C4-2B (cell line): ENCODE results near the gene KLK1.

ENCODE experiments used
- ZFX ChIP-seq: fragments of 450-650 bp; IDR thresholded peaks from 2 replicates; pipeline ENCODE4 v1.6.1; 2017
- TF ChIP-seq, protein P1 (sequence below): fragments of 450-650 bp; conservative IDR thresholded peaks from 2 replicates; pipeline ENCODE4 v1.5.1; 2017; ENCODE audit warnings: mild to moderate bottlenecking

DNA sequence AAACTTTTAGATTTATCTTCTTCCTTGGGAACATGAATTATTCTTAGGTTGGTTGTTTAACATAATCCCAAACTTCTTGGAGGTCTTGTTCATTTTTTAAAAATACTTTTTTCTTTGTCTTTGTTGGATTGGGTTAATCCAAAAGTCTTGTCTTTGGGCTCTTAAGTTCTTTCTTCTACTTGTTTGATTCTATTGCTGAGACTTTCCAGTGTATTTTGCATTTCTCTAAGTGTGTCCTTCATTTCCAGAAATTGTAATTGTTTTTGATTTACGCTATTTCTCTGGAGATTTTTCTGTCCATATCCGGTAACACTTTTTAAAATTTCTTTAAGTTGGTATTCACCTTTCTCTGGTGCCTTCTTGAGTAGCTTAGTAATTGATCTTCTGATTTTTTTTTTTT, 19.6 kb upstream of the KLK1 start:
- TF ChIP-seq ZFX, result no peak
- TF ChIP-seq, protein P1, sequence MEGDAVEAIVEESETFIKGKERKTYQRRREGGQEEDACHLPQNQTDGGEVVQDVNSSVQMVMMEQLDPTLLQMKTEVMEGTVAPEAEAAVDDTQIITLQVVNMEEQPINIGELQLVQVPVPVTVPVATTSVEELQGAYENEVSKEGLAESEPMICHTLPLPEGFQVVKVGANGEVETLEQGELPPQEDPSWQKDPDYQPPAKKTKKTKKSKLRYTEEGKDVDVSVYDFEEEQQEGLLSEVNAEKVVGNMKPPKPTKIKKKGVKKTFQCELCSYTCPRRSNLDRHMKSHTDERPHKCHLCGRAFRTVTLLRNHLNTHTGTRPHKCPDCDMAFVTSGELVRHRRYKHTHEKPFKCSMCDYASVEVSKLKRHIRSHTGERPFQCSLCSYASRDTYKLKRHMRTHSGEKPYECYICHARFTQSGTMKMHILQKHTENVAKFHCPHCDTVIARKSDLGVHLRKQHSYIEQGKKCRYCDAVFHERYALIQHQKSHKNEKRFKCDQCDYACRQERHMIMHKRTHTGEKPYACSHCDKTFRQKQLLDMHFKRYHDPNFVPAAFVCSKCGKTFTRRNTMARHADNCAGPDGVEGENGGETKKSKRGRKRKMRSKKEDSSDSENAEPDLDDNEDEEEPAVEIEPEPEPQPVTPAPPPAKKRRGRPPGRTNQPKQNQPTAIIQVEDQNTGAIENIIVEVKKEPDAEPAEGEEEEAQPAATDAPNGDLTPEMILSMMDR, result no peak
